PC-3 (cell line): ENCODE measurements around the gene ZCCHC7. TPM values are rescaled to one million over a fixed set of nuclear protein-coding genes. Genes with fewer than 3 reads are reported as not detected.

Source experiments
- ATAC-seq: fragments of 200-7000 bp; cut with Tn5 transposase; 2 replicates; pipeline ENCODE4 v1.9.1; 2020; ENCODE audit warnings: mild to moderate bottlenecking, moderate library complexity
- BruUV-seq: library from RNA; stranded (reverse); fragments of 400-500 nt; replicated peaks from 2 replicates; lab custom pipeline; 2021; lab: Mats Ljungman, UMichigan
- CTCF ChIA-PET: fragments of 300-600 bp; sonication (Branson Sonifier 250); formaldehyde crosslinking; loops from one replicate; lab custom pipeline; 2022; ENCODE audit warnings: antibody characterized with exemption; lab: Charles Lee
- POLR2A ChIA-PET: fragments of 300-600 bp; sonication (Branson Sonifier 250); formaldehyde crosslinking; loops from one replicate; lab custom pipeline; 2022; ENCODE audit warnings: antibody characterized with exemption; ENCODE audit not compliant: unreplicated experiment; lab: Charles Lee
- DNase-seq: peaks from one replicate; pipeline ENCODE4 v3.0.0-alpha.2; 2015
- H2AFZ ChIP-seq: fragments of 300-600 bp; sonication (generic); 2 replicates; pipeline ENCODE4 v1.6.0; 2016; ENCODE audit warnings: antibody characterized with exemption, low read length
- H3F3A ChIP-seq: fragments of 300-600 bp; sonication (generic); one replicate; pipeline ENCODE4 v1.6.0; 2017; ENCODE audit warnings: antibody characterized with exemption, low read length, control low read depth, mild to moderate bottlenecking; ENCODE audit not compliant: unreplicated experiment
- H3K27ac ChIP-seq: fragments of 300-600 bp; sonication (generic); 2 replicates; pipeline ENCODE4 v1.5.1; 2016; ENCODE audit warnings: mild to moderate bottlenecking, low read length
- H3K27me3 ChIP-seq: fragments of 300-600 bp; sonication (generic); 2 replicates; pipeline ENCODE4 v1.6.1; 2016; ENCODE audit warnings: low read length, mixed read lengths
- H3K36me3 ChIP-seq: fragments of 300-600 bp; sonication (generic); 2 replicates; pipeline ENCODE4 v1.6.1; 2016; ENCODE audit warnings: low read depth, mixed run types, low read length, mixed read lengths
- H3K4me1 ChIP-seq: fragments of 300-600 bp; sonication (generic); 2 replicates; pipeline ENCODE4 v1.5.1; 2016; ENCODE audit warnings: low read length; ENCODE audit not compliant: insufficient read depth
- H3K4me2 ChIP-seq: fragments of 300-600 bp; sonication (generic); 2 replicates; pipeline ENCODE4 v1.6.0; 2016; ENCODE audit warnings: low read length
- H3K4me3 ChIP-seq: fragments of 300-600 bp; sonication (generic); 2 replicates; pipeline ENCODE4 v1.5.1; 2016; ENCODE audit warnings: mild to moderate bottlenecking, low read length, mixed read lengths
- H3K79me2 ChIP-seq: fragments of 300-600 bp; sonication (generic); 2 replicates; pipeline ENCODE4 v1.6.1; 2017; ENCODE audit warnings: low read length, mixed read lengths
- H3K9ac ChIP-seq: fragments of 300-600 bp; sonication (generic); 2 replicates; pipeline ENCODE4 v1.6.0; 2016; ENCODE audit warnings: mild to moderate bottlenecking, low read length
- H3K9me2 ChIP-seq: fragments of 300-600 bp; sonication (generic); replicated peaks from 2 replicates; pipeline ENCODE4 v1.6.1; 2016; ENCODE audit warnings: mixed run types, low read length, mixed read lengths
- H3K9me3 ChIP-seq: fragments of 300-600 bp; sonication (generic); 2 replicates; pipeline ENCODE4 v1.6.1; 2016; ENCODE audit warnings: low read length, mixed read lengths
- H4K20me1 ChIP-seq: fragments of 300-600 bp; sonication (generic); 2 replicates; pipeline ENCODE4 v1.6.1; 2016; ENCODE audit warnings: low read length, mixed read lengths
- CTCF ChIP-seq: fragments of 300-600 bp; sonication (generic); conservative IDR thresholded peaks from 2 replicates; pipeline ENCODE4 v1.5.1; 2017; ENCODE audit warnings: antibody characterized with exemption, low read depth, mild to moderate bottlenecking, low read length
- EZH2 ChIP-seq: fragments of 300-600 bp; sonication (generic); IDR thresholded peaks from one replicate; pipeline ENCODE4 v1.6.1; 2017; ENCODE audit warnings: antibody characterized with exemption, mild to moderate bottlenecking, low read length; ENCODE audit not compliant: unreplicated experiment
- EZH2phosphoT487 ChIP-seq: fragments of 300-600 bp; sonication (generic); IDR thresholded peaks from 2 replicates; pipeline ENCODE4 v1.6.1; 2018; ENCODE audit warnings: mild to moderate bottlenecking, antibody characterized with exemption, low read length, borderline replicate concordance
- intact Hi-C: fragments of 100-400 bp; cut with micrococcal nuclease; formaldehyde crosslinking; loops from 2 replicates; pipeline ENCODE4 v1.9.0; 2023
- total RNA-seq: library from RNA; depleted of rRNA; stranded (reverse); fragments of >200 nt; gene quantifications from 2 replicates; pipeline ENCODE4 v1.2.3, GENCODE V29; 2014

The ZCCHC7 gene
- total RNA-seq, 1 experiment from 2014 or later: 6.5 TPM

- BruUV-seq: no TSS peak
- Histone ChIP-seq H3K4me1 (peaks cover 28% of the 10 kb centered on the region), H3K4me3 (no peak overlapping the region), H3K27me3 (no peaks in the 10 kb centered on the region), H3K4me2 (no peak overlapping the region), H3K27ac (no peak overlapping the region), H3K36me3 (no peaks in the 10 kb centered on the region), H3K9ac (no peak overlapping the region), H3K9me2 (no peaks in the 10 kb centered on the region), H4K20me1 (0 out of 2 replicates have a peak, but pooled peaks cover 3% of the 10 kb centered on the region), H3F3A (no peaks in the 10 kb centered on the region), H2AFZ (no peak overlapping the region), H3K79me2 (no peaks in the 10 kb centered on the region), H3K9me3 (no peaks in the 10 kb centered on the region)
- intact Hi-C loops: no loop called here
- no peak for TF ChIP-seq EZH2phosphoT487
- TF ChIP-seq EZH2: no peak
- TF ChIP-seq CTCF: no peak
- ChIA-PET POLR2A (no interaction called here), CTCF (no interaction called here)
- DNase-seq (no peak), ATAC-seq (no peak)
Observed at GRCh38 chr9:37287317-37287716, 166.9 kb downstream of the ZCCHC7 start.

GRCh38 chr9:37289631-37290030, 169.3 kb downstream of the ZCCHC7 start:
- ATAC-seq (no peak), DNase-seq (no peak)
- H3K4me2 ChIP-seq: no peak overlapping the region
- no TSS peak for BruUV-seq
- H3K36me3 ChIP-seq: no peaks in the 10 kb centered on the region
- CTCF ChIA-PET: no interaction called here
- no peak overlapping the region for H3K27ac ChIP-seq
- TF ChIP-seq CTCF: no peak
- no peaks in the 10 kb centered on the region for H3K27me3 ChIP-seq
- H4K20me1 ChIP-seq: 0 out of 2 replicates have a peak, but pooled peaks cover 3% of the 10 kb centered on the region
- peaks cover 10% of the 10 kb centered on the region for H3K4me1 ChIP-seq
- H3K9ac ChIP-seq: no peak overlapping the region
- H2AFZ ChIP-seq: no peak overlapping the region
- H3K4me3 ChIP-seq: no peak overlapping the region
- H3F3A ChIP-seq: no peaks in the 10 kb centered on the region
- H3K79me2 ChIP-seq: no peaks in the 10 kb centered on the region
- no peaks in the 10 kb centered on the region for H3K9me2 ChIP-seq
- intact Hi-C loops: no loop called here
- POLR2A ChIA-PET: no interaction called here
- H3K9me3 ChIP-seq: no peaks in the 10 kb centered on the region

- ATAC-seq (no peak), DNase-seq (no peak)
- Histone ChIP-seq H2AFZ (no peak overlapping the region), H3K4me2 (peak overlapping the region; percentile 73; the same call in 1 of the 2 replicates), H4K20me1 (0 out of 2 replicates have a peak, but pooled peaks cover 3% of the 10 kb centered on the region), H3K4me3 (no peak overlapping the region), H3K36me3 (no peaks in the 10 kb centered on the region), H3K27me3 (no peaks in the 10 kb centered on the region), H3F3A (no peaks in the 10 kb centered on the region), H3K9me3 (no peaks in the 10 kb centered on the region), H3K79me2 (no peaks in the 10 kb centered on the region), H3K27ac (peak overlapping the region; percentile 60; the same call in 1 of the 2 replicates), H3K4me1 (peaks cover 10% of the 10 kb centered on the region), H3K9ac (no peak overlapping the region), H3K9me2 (no peaks in the 10 kb centered on the region)
- intact Hi-C loops: no loop called here
- TF ChIP-seq EZH2: no peak
- TF ChIP-seq EZH2phosphoT487: no peak
- TF ChIP-seq CTCF: no peak
- POLR2A ChIA-PET: no interaction called here
- no TSS peak for BruUV-seq
- CTCF ChIA-PET: no interaction called here
Observed at GRCh38 chr9:37290366-37290939, 170.1 kb downstream of the ZCCHC7 start.
